ENCODE data around the gene SIAH3. TPM values are rescaled to one million over a fixed set of nuclear protein-coding genes. Genes with fewer than 3 reads are reported as not detected.

The SIAH3 gene
- total and polyA plus RNA-seq, 9 of the 15 experiments (the other 6 are each of a cell fraction or from before 2014, with no cell fraction given), result not detected

DNA sequence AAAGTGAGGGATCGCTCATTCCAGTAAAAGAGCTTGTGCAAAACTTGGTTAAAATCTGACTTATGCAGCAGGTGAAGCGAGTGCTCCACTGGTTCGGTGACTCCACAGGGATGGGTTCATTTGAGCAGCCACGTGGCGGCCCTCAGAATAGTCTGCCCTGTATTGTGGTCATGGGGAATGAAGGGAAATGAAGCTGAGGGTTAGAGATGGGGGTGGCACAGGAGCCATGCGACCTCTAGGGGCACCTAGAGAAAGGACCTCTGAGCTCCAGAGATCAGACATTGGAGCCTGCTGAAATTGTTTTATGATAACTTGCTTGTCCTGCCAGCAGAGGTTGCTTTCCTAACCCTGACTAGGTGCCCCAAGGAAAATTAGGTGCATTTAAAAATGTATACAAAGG, 122.8 kb downstream of the SIAH3 start:
- TF ChIP-seq RAD21 (CRISPR knock-in tag; conservative IDR thresholded peaks at IDR 0.05 in 1 of 2, IDR thresholded peaks at IDR 0.05 in 1 of 2) (peak in 1 of 2 experiments; percentile 47; a peak in 2 of 4 replicates), HDAC8 (tag; IDR thresholded peaks at IDR 0.05) (no peak), MYC (IDR thresholded peaks at IDR 0.05; ENCODE audit: low read depth, low read length) (peak; percentile 45; the same call in 1 of the 2 replicates), MYC (CRISPR knock-in tag; IDR thresholded peaks at IDR 0.05; ENCODE audit: borderline replicate concordance, low read depth) (no peak)
- TF ChIP-seq, protein P1, sequence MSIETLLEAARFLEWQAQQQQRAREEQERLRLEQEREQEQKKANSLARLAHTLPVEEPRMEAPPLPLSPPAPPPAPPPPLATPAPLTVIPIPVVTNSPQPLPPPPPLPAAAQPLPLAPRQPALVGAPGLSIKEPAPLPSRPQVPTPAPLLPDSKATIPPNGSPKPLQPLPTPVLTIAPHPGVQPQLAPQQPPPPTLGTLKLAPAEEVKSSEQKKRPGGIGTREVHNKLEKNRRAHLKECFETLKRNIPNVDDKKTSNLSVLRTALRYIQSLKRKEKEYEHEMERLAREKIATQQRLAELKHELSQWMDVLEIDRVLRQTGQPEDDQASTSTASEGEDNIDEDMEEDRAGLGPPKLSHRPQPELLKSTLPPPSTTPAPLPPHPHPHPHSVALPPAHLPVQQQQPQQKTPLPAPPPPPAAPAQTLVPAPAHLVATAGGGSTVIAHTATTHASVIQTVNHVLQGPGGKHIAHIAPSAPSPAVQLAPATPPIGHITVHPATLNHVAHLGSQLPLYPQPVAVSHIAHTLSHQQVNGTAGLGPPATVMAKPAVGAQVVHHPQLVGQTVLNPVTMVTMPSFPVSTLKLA (conservative IDR thresholded peaks at IDR 0.05), result peak in 1 of 2 experiments; percentile 36; a peak in 2 of 4 replicates
- TF ChIP-seq, protein P2, sequence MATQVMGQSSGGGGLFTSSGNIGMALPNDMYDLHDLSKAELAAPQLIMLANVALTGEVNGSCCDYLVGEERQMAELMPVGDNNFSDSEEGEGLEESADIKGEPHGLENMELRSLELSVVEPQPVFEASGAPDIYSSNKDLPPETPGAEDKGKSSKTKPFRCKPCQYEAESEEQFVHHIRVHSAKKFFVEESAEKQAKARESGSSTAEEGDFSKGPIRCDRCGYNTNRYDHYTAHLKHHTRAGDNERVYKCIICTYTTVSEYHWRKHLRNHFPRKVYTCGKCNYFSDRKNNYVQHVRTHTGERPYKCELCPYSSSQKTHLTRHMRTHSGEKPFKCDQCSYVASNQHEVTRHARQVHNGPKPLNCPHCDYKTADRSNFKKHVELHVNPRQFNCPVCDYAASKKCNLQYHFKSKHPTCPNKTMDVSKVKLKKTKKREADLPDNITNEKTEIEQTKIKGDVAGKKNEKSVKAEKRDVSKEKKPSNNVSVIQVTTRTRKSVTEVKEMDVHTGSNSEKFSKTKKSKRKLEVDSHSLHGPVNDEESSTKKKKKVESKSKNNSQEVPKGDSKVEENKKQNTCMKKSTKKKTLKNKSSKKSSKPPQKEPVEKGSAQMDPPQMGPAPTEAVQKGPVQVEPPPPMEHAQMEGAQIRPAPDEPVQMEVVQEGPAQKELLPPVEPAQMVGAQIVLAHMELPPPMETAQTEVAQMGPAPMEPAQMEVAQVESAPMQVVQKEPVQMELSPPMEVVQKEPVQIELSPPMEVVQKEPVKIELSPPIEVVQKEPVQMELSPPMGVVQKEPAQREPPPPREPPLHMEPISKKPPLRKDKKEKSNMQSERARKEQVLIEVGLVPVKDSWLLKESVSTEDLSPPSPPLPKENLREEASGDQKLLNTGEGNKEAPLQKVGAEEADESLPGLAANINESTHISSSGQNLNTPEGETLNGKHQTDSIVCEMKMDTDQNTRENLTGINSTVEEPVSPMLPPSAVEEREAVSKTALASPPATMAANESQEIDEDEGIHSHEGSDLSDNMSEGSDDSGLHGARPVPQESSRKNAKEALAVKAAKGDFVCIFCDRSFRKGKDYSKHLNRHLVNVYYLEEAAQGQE (IDR thresholded peaks at IDR 0.05; ENCODE audit: borderline replicate concordance), result 0 out of 2 replicates have a peak, but pooled peaks have one; percentile 11
- TF ChIP-seq, protein P2 (CRISPR knock-in tag; IDR thresholded peaks at IDR 0.05; ENCODE audit: low read depth), result no peak
- TF ChIP-seq, protein P3, sequence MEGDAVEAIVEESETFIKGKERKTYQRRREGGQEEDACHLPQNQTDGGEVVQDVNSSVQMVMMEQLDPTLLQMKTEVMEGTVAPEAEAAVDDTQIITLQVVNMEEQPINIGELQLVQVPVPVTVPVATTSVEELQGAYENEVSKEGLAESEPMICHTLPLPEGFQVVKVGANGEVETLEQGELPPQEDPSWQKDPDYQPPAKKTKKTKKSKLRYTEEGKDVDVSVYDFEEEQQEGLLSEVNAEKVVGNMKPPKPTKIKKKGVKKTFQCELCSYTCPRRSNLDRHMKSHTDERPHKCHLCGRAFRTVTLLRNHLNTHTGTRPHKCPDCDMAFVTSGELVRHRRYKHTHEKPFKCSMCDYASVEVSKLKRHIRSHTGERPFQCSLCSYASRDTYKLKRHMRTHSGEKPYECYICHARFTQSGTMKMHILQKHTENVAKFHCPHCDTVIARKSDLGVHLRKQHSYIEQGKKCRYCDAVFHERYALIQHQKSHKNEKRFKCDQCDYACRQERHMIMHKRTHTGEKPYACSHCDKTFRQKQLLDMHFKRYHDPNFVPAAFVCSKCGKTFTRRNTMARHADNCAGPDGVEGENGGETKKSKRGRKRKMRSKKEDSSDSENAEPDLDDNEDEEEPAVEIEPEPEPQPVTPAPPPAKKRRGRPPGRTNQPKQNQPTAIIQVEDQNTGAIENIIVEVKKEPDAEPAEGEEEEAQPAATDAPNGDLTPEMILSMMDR (IDR thresholded peaks at IDR 0.05 in 2 of 3, conservative IDR thresholded peaks at IDR 0.05 in 1 of 3; ENCODE audit: insufficient read depth in 2 of 3, low read depth in 1 of 3, low read length in 3 of 3), result peak; percentile 54 to 65 (median 56)
- Histone ChIP-seq H3K4me1 (replicated peaks in 1 of 2; ENCODE audit: control insufficient read depth in 2 of 2, insufficient read depth in 2 of 2, low read length in 2 of 2) (no peaks in the 10 kb centered on the region), H3K27me3 (ENCODE audit: control insufficient read depth in 2 of 2, insufficient read depth in 2 of 2, low read length in 2 of 2) (peaks cover 0 to 6% of the 10 kb centered on the region in 2 experiments; a peak in 1 of 5 replicates), H3K36me3 (ENCODE audit: control insufficient read depth, insufficient read depth, low read length) (no peaks in the 10 kb centered on the region), H3K27ac (ENCODE audit: extremely low read depth, low read depth, low read length) (no peak overlapping the region), H3K4me2 (ENCODE audit: insufficient read depth, low read length) (no peak overlapping the region), H2AFZ (ENCODE audit: low read depth, low read length) (peak overlapping the region; percentile 44; the same call in 1 of the 2 replicates), H3K4me3 (no peak overlapping the region), H3K9ac (ENCODE audit: insufficient read depth in 1 of 2, low read depth in 2 of 2, low read length in 2 of 2) (no peak overlapping the region), H3K9me3 (replicated peaks; ENCODE audit: control insufficient read depth, insufficient read depth, low read depth, low read length) (no peaks in the 10 kb centered on the region), H4K20me1 (replicated peaks; ENCODE audit: control insufficient read depth, insufficient read depth, low read length) (no peaks in the 10 kb centered on the region), H3K9me1 (ENCODE audit: control insufficient read depth, insufficient read depth, low read length) (no peaks in the 10 kb centered on the region), H3K79me2 (ENCODE audit: control insufficient read depth, insufficient read depth, low read length) (no peaks in the 10 kb centered on the region)
- DNase-seq (ENCODE audit: extremely low read depth in 1 of 4, low spot score in 3 of 4), result peak; percentile 20 to 34 (median 26)
- intact Hi-C loops (cut with micrococcal nuclease), result no loop called here
- in situ Hi-C loops (cut with MboI), result no loop called here
- ChIA-PET CTCF (ENCODE audit: low intra/inter-chr PET ratio) (interaction anchor here (0.9 kb wide), 1 partner anchor 105 kb away, joined by 3 read pairs; no protein-coding TSS in a partner anchor), POLR2A (interaction anchor here (0.6 to 0.7 kb wide), 2 partner anchors 150 to 375 kb away, joined by 3 read pairs; no protein-coding TSS in a partner anchor)
- BruUV-seq (replicated peaks), result no TSS peak
- peak; percentile 90 for ATAC-seq
- WGBS (ENCODE audit: insufficient coverage, low coverage, missing lambda C conversion rate), result 7% methylated on average over 3 of the region's 6 CpGs
- peak; percentile 40 for FAIRE-seq
